ENCODE results near the gene TTLL10.

DNA sequence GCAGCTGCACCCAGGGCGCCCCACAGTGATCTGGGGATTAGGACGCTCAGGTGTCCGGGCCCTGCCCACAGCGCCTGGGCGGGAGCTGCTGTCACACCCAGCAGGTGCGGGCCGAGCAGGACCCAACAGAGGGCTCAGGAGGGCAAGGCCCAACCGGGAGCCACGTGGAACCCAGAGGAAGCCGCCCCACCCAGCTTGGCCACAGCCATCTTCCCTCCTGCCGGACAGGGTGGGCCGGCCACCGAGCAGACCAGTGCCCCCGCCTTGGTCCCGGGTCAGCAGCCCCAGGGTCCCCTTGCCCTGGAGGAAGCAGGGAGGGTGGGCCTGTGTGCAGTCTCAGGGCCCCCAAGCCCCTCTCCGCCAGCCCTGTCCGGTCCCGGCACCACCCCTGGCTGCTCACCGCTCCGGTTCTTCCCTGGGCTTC lies 6.3 kb upstream of the TTLL10 start:
- TF ChIP-seq, protein P1, sequence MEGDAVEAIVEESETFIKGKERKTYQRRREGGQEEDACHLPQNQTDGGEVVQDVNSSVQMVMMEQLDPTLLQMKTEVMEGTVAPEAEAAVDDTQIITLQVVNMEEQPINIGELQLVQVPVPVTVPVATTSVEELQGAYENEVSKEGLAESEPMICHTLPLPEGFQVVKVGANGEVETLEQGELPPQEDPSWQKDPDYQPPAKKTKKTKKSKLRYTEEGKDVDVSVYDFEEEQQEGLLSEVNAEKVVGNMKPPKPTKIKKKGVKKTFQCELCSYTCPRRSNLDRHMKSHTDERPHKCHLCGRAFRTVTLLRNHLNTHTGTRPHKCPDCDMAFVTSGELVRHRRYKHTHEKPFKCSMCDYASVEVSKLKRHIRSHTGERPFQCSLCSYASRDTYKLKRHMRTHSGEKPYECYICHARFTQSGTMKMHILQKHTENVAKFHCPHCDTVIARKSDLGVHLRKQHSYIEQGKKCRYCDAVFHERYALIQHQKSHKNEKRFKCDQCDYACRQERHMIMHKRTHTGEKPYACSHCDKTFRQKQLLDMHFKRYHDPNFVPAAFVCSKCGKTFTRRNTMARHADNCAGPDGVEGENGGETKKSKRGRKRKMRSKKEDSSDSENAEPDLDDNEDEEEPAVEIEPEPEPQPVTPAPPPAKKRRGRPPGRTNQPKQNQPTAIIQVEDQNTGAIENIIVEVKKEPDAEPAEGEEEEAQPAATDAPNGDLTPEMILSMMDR (IDR thresholded peaks at IDR 0.05; ENCODE audit: insufficient read depth, low read length, poor library complexity, severe bottlenecking) = no peak
- TF ChIP-seq EZH2phosphoT487 (conservative IDR thresholded peaks at IDR 0.05; ENCODE audit: low read length) = no peak
